Sigmoid colon (tissue), 3 donors: ENCODE data around the gene FASLG.

Source experiments
- POLR2A ChIP-seq, 2 donors: fragments of 450-650 bp; IDR thresholded peaks; one replicate each; pipeline ENCODE4 v1.6.1; 2016; ENCODE audit warnings: antibody characterized with exemption in 2 of 2, mild to moderate bottlenecking in 2 of 2, moderate library complexity in 2 of 2
- TF ChIP-seq, protein P1 (sequence below), 4 experiments: fragments of 450-650 bp in 3 of 4; fragments of 200-600 bp in 1 of 4; IDR thresholded peaks; one replicate each; pipeline ENCODE4 v1.5.1; 2016 to 2019; ENCODE audit warnings: antibody characterized with exemption in 4 of 4, mild to moderate bottlenecking in 3 of 4, moderate library complexity in 2 of 4

DNA sequence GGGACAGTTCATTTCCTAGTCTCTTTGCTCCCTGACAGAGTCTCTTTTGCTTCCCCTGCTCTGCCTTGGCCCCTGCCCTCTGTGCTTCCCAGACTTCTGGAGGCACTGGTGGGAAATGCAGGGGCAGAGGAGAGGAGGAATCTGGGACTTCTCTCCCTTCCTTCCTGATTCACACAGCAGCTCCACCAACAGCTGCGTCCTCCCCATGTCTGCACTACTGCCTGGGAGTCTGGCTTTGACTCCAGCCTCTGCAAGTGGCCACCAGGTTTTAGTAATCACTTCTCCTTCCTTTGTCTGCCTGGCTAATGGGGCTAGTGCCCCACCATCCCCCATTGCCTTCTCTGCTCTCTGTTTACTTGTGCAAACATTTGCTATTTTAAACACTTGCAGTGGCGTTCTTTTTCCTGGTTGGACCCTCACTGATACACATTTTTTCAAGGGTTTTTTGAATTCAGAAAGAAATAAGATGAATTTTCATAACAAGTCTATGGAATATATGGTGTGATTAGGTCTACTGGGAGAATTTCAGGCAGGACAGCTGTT, 21.9 kb downstream of the FASLG start:
- no peak for TF ChIP-seq POLR2A (IDR thresholded peaks at IDR 0.05)
- TF ChIP-seq, protein P1, sequence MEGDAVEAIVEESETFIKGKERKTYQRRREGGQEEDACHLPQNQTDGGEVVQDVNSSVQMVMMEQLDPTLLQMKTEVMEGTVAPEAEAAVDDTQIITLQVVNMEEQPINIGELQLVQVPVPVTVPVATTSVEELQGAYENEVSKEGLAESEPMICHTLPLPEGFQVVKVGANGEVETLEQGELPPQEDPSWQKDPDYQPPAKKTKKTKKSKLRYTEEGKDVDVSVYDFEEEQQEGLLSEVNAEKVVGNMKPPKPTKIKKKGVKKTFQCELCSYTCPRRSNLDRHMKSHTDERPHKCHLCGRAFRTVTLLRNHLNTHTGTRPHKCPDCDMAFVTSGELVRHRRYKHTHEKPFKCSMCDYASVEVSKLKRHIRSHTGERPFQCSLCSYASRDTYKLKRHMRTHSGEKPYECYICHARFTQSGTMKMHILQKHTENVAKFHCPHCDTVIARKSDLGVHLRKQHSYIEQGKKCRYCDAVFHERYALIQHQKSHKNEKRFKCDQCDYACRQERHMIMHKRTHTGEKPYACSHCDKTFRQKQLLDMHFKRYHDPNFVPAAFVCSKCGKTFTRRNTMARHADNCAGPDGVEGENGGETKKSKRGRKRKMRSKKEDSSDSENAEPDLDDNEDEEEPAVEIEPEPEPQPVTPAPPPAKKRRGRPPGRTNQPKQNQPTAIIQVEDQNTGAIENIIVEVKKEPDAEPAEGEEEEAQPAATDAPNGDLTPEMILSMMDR (IDR thresholded peaks at IDR 0.05) = no peak
